GM21786 (cell line): ENCODE measurements around the gene TNS1.
A peak's percentile ranks its signal among the peaks of the same experiment; 100 is the strongest.

ENCODE experiments used
- ATAC-seq: cut with Tn5 transposase; IDR thresholded peaks from one replicate; pipeline ENCODE4 v1.9.1; 2021; ENCODE audit not compliant: unreplicated experiment

Gene TNS1

DNA sequence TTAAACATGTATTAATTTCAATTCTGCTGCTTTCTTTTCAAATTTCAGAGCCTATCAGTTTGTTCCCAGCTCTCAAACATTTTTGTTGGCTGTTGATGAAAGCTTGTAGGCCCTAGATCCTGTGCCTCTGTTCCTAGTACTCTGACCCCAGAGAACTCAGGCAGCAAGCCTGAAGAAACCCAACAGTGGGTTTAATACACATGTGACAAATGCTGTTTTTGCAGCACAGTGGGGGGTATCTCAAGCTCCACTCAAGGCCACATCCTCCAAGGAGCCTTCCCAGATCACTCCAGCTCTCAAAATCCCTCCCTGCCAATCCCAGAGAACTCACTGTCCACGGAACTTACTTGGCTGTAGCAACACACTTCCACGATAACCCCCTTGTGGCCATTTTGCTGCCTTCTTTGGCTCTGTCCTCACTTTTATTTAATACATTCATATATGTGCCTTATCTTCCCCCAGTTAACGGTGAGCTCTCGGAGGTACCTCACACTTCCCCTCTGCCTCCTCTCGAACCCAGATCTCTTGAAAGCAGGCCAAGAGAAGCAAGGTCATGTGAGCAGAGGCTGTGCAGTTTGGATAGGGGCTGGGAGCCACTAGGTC is 122.4 kb downstream of the TNS1 start:
- no peak for ATAC-seq

DNA sequence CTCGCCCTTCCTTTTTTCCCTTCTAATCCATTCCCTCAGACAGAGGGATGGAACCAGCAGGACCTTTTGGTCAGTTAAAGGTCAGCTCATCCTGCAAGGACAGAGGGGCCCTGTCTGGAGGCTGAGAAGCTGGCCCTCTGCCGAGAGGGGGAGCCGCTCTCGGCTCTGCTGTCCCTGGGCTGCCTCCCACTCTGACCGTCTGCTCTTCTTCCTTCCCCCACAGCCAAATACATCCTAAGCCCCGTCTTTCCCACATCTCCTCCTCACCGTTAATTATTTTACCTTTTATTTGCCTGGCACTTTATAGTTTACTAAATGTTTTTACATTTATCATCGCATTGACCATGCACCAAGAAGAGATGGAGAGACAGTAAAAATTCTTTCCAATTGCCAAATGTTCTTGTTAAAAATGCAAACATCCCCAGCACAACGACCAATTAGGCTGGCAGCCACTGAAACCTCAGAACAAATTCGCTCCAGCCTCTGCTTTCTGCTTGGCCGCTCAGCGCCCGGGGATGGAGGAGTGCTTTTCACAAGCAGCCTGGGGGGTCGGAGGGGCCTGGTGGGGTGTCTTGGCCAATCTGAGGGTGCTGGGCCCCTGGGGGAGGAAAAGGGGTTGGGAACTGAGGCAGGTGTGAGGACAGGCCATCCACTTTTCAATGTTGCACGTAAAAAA is 123.7 kb downstream of the TNS1 start:
- ATAC-seq = no peak

DNA sequence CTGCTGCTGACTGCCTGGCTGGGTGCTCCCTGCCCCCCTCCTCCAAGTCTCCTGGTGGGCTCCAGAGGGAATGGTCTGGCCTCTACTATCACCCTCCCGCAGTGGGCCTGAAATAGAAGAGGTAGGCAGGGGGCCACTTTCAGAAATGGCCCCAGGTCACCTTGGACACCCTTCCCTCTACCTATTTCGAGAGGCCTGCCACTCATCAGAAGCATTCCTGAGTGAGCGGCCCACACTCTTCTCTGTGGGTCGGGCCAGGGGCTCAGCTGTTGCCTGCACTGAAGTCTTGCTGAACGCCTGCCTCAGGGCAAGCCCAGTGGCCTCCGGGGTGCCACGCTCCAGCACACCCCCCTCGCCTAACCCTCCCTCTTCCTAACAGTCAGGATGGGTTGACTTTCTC is 124.9 kb downstream of the TNS1 start:
- no peak for ATAC-seq

DNA sequence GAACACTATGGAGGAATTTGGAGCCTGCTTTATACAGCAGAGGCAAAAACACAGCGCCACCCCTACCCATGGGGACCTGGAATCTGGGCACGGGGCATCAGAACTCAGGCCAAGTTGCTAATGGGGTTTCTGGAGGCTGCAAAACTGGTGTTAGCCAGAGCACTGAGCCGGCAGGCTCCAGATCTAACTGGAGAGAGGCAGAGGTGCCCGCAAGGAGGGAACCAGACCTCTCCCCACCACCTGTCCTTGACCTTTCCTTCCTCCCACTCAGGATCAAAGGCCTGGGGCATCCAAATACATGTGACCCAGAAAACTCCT is 126.6 kb downstream of the TNS1 start:
- no peak for ATAC-seq

DNA sequence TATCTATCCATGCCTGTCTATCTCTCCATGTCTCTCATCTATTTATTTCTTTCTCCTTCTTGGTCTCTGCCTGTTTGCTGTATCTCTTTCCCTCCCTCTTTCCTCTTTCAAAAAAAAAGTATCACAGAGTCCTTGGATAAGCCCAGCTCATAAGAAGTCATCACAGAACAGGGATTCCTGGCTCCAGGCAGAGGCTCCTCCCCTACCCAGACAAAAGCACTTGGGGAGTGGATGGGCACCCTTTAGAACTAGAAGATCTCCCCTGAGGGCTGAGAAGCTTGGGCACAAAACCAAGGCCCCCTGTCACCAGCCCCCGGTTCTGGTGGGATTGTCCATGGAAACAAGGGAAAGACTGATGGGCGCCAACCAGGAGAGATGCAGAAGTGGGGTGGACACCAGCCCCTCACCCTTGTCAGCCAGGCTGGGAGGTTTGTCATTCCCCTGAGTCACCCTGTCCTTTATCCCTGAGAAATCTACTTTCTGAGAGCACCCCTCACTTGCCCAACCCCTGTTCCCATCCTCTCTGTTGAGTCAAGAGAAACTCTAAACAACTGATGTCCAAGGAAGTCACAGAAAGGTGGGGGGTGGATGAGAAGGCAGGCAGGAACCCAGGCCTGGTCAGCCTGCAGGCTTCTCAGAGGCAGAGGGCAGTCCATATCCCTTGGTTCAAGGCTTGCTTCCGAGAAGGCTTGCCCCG is 127.1 kb downstream of the TNS1 start:
- no peak for ATAC-seq

DNA sequence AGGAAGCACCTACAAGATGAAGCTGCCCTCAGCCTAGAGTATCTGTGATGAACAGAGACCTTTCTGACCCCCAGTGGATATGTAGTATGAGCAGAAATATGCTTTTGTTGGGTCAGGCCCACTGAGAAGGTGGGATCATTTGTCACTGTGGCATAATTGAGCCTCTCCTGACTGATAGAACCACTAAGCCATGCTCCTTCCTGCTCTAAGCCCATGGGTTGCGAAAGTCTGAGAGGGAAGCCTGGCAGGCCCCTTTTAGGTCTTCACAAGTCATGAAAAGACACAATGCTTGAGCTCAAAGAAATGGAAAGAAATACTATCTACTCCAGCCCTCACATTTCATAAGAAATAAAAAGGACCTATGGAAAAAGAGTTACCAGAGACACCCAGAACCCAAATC is 127.7 kb downstream of the TNS1 start:
- no peak for ATAC-seq

DNA sequence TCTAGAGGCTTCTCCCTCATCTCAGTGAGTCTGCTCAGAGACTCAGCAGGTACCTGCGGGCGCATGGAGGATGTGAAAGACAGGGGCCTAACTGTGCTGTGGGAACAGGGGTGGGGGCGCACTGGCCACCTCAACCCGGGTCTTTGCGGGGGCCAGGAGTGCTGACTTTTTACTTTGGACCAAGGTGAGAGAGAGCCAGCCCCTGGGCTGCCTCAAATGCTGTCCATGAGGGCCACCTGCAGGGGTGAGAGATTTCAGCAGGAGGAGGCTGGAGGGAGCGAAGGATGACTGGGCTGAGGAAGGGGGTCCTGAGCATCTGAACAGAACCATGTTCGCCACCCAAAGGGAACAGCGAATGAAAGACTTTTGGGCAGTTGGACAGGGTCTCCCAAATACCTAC is 129.4 kb downstream of the TNS1 start:
- ATAC-seq = no peak

DNA sequence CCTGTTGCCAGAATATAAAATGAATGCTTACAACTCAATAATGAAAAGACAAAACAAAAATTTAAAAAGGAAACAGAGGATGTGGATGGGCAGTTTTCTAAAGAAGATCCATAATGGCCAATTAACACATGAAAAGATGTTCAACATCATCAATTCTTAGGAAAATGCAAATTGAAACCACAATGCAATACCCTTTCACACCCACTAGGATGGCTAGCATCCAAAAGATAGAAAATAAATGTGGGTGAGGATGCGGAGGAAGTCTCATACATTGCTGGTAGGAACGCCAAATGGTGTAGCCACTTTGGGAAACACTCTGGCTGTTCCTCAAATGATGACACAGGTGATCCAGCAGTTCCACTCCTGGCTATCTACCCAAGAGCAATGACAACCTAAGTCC is 130.5 kb downstream of the TNS1 start:
- no peak for ATAC-seq

DNA sequence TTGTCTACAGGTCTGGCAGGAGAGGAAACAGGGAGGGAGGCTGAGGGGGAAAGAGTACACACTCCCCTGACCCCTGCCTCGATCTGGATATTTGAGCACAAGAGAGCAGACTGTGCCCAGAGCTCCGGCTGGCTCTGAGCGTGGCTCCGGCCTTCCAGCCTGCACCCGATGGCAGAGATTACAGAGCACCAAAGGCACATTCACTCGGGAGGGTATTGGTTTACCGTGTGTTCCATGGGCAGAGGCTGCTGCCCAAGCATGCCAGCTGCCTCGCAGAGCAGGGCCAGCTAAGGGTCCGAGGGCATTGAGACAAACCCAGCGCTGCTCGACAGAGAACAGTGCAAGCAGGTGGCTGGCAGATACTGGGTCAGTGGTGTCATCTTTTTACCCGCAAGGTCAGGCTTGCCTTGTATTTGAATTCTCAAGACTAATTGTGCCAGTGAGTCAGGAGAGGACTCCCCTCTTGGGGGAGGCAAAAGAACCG is 132.2 kb downstream of the TNS1 start:
- ATAC-seq = no peak

DNA sequence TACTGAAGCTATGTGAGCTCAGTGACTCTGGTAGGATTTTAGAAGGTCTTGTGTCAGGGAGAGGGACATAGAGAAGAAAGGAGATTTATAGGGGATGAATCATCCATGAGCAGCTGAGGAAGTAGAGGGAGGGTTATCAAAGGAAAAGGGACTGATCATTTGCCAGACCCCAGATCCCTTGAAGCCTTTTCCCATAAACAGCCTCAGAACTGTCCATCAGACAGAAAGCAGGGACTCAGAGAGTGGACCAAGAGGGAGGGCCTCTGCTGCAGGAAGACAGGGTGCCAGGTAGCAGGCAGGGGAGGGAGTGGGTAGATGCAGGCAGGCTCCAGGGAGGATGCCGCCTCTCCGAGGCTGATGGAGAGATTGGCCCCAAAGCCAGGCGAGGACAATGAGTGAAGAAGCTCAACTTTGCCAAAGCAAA is 133.9 kb downstream of the TNS1 start:
- no peak for ATAC-seq

DNA sequence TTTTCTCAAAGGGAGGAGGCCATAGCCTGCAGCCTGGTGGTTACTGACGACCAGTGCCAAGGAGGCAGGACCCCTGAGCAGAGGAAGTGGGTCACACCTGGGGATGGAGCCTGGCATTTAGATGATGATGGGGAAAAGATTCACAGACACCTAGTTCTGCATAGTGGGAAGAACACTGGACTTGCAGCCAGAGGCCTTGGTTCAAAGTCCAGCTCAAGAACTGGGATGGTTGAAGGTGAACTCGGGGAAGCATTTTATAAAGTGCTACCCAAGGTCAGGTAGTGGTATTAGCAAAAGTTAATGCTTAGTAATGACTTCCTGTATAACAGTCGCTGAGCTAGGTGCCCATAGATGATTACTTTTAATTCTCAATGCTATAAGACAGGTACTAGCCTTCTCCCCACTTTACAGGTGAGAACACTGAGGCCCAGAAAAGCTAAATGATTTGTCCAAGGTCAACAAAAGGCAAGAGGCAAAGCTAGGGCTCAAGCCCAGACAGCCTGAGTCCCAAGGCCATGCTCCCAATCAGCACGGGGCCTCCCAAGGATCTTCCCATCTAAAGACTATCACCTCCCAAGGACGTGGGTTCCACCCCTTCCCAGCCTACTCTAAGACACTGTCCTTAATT is 134.4 kb downstream of the TNS1 start:
- no peak for ATAC-seq

DNA sequence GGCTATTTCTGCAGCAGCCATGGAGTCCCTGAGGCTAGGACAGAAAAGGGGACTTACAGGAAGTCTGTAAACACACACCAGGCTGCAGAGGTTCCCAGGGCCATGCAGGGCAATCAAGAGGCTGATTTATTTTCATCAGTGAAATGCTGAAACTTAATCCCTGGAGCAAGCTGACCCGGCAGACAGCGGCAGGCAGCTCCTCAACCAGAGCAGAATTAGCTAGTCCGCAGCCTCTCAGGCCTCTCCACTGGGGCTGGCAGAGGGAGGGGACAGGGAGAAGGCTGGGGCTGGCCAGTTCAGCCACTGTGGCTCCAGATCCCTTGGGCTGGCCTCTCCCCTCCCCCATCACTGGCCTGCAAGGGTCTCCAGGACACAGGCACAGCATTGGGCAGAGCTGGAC is 136.3 kb downstream of the TNS1 start:
- ATAC-seq = no peak

DNA sequence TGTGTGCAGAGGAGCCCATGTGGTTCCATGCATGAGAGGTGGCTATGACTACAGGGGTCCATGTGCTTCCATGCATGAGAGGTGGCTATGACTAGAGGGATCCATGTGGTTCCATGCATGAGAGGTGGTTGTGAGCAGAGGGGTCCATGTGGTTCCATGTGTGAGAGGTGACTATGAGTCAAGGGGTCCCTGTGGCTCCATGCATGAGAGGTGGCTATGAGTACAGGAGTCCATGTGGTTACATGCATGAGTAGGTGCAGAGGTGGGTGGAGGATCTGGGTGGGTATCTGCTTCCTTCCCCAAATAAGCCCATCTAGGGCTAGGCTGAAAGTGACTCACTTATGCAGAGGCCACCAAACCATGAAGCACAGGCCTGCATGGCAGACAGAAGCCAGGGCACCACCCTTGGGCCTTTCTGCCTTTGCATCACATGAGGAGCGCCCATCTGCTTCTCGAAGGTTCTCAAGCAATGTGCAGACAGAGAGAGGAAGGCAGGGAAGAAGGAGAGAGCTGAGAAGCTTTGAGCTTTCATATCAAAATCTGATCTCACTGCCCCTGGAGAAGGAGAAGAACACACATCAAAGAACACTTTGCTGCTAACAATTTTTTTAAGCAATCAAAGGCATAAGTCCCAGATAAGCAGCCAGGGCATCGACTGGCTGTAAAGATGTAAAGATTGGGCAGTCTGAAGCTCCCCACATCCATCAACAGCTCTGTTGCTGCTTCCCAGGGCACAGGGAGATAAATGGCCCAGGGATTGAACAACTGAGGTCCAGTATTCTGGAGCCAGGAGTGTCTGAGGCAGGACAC is 137.6 kb downstream of the TNS1 start:
- ATAC-seq = peak; percentile 68

DNA sequence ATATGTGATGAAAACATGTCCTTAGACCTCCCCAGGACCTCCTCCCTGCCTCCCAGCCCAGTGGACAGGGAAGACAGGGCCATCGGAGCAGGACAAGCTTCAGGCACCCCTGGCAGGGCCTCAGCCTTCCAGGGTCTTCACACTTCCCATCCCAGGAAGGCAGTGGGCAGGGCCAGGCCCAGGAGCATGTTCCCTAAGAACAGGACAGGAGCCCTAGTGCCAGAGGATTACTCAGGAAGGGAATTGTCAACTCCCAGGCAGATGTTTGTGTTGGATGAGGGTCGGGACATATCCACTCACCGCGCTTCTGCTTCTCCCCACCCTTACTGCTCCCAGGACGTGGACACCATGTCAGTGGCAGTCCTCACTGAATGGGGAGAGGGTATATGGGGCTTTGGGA is 138.9 kb downstream of the TNS1 start:
- ATAC-seq = no peak

DNA sequence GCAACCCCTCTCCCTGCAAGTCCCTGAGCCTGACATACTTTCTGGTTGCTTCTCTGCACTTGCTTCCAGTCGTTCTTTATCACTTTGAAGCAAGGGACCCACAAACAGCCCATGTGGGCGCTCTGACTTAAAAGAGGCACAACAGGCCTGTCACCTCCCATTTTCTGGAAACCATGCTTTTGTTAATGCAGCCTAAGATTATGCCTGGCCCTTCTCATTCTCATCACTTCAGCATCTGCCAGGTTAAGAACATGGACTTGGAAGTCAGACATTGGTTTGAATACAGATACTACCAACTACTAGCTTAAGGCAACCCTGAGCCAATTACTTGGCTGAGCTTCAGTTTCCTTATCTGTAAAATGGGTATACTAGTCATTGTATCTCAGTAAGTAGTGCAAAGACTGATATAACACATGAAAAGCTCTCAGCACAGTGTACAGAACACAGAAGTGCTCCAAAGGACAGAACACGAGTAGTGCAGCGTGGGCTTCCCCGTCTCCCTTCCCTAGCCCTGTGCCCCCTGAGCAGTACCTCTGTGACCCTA is 141.4 kb downstream of the TNS1 start:
- ATAC-seq = no peak

DNA sequence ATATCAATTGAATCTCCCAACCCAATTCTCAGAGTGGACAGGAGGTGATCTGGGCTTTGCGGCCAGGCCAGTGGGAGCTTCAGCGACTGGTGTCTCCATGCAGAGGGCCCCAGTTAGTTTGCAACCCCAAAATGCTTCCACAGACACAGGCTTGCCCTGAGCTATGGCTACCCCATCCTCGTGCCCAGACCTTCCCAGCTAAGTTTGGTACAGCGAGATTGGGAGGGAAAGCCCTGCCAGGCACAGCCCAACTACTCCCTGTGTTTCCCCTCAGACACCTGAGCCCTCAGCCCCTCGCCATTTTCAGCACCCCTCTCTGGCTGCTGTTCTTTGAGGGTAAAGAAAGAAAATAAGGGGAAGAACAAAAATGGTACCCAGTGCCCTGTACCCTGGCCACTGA is 142.9 kb downstream of the TNS1 start:
- ATAC-seq = no peak

DNA sequence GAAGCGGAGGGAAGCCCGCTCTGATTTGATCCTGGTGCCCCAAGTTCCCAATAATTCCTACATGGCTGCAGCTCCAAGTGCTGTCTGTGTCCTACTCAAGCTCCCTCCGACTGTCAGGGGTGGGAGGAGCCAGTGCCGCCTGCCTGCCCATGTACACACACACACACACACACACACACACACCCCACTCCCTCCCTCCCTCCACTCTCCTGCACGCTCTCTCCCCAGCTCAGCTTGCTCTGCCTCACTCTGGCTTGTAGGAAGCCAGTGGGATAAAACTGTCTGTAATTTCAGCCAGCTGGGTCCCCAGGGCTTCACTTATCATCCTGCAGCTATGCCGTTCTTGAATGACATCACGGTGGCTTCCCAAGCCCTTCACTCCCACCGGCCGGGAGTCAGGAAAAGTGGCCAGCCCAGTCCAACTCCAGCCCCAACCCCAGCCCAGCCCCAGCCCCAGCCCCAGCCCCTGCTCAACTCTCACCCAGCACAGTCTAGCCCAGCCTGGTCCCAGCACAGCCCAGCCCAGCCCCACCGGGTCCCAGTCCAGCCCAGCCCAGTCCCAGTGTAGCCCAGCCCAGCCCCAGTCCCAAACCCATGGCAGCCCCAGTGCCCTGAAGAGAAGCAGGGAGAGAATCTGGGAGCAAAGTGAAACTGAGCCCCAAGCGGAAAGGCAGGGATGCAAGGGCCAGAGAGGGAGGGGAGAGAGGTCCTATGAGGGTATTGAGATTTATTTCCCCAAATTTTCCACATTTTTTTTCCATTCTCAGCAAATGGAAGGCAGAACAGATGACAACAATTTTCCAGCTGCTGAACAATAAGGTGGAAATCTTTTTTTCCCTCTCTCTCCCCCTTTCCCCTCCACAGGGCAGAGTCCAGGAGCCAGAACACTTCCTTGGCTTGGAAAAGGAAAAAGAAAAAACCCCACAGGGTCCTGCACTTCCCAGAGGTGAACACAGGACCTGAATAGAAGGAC is 144.0 kb downstream of the TNS1 start:
- ATAC-seq = no peak

DNA sequence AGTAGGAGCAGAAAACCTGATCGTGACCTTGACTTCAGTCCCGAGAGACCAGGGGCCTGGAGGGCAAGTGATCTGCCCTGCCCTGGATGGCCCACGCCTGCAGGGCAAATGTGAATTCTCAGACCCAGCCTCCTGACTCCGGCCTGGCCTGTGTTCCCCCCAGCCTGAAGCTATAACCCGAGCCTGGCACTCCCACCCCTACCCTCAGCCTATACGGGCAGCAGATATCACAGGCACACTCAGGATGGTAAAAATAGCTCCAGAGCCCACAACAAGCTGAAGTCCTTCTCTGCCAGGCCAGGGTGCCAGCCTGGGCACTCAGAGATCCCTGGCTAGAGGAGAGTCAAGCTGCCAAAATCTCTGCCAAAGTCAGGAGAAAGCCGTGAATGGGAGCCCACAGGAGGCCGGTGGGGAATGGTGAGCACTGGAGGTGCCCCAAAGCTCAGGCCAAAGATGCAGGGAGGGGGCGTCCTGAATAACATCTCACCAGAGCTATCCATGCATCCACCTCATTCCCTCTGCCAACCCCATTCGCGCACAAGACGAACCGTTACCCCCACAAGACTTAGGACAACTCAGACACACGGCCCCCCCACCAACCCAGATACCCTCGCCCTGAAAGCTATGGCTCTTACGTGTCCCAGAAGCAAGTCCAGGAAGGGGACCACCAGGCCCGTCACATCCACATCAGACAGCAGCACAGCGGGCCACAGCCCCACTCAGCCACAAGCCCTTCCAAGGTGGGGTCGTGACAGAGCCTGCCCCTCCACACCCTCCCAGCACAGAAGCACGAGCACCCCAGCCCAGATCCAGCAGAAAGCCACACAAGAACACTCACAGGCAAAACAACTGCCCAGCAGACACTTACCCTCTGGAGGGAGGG is 144.9 kb downstream of the TNS1 start:
- no peak for ATAC-seq

DNA sequence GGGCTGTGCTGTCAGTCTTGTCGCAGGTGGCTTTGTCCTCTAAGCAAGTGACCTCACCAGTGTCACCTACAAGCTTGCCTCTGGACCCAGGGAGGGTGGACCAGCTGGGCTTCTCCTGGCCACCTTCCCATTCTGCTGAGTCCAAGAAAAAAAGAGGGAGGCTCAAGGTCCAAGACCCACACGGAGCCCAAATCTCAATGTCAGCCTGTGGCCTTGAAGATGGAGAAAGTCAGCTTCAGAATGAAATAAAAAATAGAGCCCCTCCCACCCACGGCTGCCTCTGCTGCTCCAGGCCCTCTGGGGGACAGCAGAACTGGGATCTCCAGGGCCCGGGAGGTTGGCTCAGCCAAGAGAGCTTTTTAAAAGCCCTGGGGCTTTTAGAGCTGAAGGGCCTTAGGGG is 145.9 kb downstream of the TNS1 start:
- ATAC-seq = no peak
